Activated naive CD8-positive, alpha-beta T cell treated with anti-CD3 and anti-CD28 coated beads, Interleukin-2, amount 50 U/mL, for 16 hours (primary cell): ENCODE results near the gene NONO.
A peak's percentile ranks its signal among the peaks of the same experiment; 100 is the strongest.
"Not testable (repeated sequence)": the region's sequence is repeated elsewhere in the genome, so short reads cannot be mapped to it uniquely, and the experiment has no call there.

Source experiments
- DNase-seq: peaks from one replicate; pipeline ENCODE4 v3.0.0-alpha.2; 2020; ENCODE audit warnings: low read depth, low spot score

Gene NONO

GRCh38 chrX:71283403-71284143 is at the start of gene NONO:
TSS of gene NONO (plus strand) at chrX:71283635. CDS start at chrX:71290638, 7,003 bp downstream.
- peak; percentile 65 for DNase-seq

DNA sequence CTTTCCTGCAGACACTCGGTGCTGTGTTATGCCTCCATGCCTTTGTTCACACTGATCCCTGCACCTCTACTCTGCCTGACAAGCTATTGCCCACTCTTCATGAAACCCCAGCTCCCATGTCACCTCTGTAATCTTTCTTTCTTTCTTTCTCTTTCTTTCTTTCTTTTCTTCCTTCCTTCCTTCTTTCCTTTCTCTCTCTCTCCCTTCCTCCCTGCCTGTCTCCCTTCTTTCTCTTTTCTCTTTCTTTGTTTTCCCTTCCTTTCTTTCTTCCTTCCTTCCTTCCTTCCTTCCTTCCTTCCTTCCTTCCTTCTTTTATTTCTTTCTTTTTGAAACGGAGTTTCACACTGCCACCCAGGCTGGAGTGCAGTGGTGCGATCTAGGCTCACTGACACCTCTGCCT is 48.0 kb upstream of the NONO start:
- DNase-seq: no peak

DNA sequence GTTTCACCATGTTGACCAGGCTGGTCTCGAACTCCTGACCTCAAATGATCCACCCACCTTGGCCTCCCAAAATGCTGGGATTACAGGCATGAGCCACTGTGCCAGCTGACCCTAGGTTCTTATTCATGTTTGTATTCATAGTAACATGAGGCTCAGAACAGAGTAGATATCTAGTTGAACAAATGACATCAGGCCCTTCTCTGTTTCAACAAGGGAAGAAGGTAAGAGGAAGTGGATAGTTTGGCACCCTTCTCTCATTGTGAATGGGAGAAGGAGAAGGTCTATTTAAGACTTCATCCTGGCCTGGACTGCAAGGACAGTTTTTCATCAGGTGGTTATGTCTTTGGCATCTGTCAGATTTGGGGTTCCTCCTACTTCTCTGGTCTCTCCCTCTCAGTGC is 46.6 kb upstream of the NONO start:
- DNase-seq: no peak

- DNase-seq: no peak
Observed at GRCh38 chrX:71239781-71240180, 43.7 kb upstream of the NONO start.

GRCh38 chrX:71241301-71241700 is 42.1 kb upstream of the NONO start:
- no peak for DNase-seq

DNA sequence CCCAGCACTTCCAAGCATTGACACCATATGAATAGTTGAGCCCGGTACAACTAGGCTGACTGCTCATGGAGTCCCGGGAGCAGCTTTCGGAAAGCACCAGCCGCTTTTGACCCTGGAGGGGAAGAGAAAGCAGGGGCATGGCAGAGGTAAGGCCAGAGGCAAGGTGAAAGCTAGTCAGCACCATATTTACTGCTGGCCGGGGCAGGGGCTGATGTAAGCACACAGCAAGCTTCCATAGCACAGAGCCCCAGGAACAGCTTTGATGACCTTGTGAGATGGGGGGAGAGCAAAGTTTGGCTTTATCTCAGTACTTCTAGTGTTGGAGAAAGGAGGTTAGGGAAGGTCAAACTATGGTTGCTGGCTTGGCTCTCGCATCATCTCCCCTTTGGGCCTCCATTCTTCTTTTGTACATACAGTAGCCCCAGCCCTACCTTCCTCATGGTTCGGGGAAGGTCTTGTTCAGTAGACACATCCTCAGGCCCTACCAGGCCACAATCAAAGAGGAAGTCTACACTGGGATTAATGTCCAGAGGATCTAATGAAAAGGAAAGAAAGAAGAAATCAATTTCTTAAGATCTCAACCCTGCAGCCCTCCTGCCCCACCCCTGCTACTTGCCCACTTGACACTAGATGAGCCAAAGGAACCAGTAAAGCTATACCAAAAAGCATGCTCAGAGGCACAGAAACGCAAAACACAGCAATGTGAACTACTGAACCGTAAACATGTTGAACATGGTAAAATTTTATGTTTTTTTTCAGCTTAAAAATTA is 38.9 kb upstream of the NONO start:
- no peak for DNase-seq

- no peak for DNase-seq
Observed at GRCh38 chrX:71245159-71245558, 38.3 kb upstream of the NONO start.

GRCh38 chrX:71250841-71251240 is 32.6 kb upstream of the NONO start:
- no peak for DNase-seq

DNA sequence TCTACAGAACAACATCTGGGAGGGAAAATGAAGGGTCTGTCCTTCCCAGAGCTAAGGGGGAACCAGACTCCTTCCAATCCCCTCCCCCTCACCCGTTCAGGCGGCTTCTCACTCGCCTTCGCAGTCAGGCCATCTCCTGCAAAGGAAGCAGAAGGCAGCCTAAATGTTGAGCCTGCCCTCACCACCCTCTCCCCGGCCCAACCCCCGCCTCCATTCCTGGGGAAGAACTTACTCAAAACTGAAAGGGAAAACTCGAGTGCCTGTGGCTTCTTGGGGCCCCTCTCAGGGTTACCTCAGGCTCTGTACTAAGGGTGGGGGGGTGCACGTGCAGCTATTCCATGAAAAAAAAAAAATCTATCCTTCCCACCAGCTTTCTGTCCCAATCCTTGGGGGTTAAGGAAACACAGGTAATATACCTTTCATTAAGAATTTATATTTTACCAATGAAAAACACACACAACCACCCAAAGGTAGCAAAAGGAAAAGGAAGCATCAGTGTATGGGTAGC is 31.9 kb upstream of the NONO start:
- DNase-seq: no peak

- no peak for DNase-seq
Observed at GRCh38 chrX:71252221-71252620, 31.2 kb upstream of the NONO start.

GRCh38 chrX:71253253-71254091 is 30.0 kb upstream of the NONO start:
- DNase-seq: no peak

DNA sequence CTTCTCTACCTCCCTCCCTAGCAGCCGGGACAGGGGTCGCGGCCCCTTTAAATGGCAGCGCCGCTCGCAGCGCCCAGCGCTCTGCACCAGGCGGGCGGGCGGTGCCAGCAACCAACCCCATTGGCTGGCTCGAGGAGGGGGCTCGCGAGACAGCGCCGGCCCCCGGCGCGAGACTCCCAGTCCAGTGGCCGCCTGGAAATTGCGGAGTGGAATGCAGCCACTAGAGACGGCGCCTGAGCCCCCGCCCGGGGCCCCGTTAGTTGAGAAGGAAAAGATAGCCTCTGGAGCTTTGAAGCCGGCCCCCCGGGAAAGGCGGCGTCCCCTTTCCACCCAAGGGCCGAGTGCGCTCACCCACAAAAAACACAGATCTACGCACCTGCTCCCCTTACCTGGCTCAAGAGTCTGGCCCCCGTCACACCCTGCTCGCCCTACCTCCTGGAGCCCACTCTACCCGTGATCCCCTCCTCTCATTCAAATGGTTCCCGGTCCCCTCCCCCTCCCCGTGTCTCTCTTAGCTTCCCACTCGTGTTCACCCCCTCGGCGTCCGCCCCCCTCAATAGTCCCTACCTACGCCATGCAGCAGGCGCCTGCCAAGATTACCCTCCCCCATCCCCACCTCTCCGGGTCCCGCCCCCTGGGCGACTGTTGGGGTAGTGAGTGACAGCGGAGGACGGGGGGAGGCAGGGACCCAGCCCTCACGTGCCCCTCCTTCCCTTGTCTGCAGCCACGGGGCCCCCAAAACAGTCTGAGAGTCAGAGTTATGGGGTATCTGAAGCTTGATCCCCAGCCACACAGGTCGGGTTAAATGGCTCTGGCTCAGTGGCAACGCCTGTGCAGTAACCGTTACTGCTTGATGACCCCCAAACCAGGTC is 29.1 kb upstream of the NONO start, which contains the start of gene ZMYM3:
Gene ZMYM3 (minus strand): TSS at position 49 of the 872 bp plus-strand sequence. CDS start 885 bp downstream, outside the sequence.
- peak; percentile 49 for DNase-seq

GRCh38 chrX:71256051-71256450 is 27.4 kb upstream of the NONO start:
- DNase-seq: no peak

DNA sequence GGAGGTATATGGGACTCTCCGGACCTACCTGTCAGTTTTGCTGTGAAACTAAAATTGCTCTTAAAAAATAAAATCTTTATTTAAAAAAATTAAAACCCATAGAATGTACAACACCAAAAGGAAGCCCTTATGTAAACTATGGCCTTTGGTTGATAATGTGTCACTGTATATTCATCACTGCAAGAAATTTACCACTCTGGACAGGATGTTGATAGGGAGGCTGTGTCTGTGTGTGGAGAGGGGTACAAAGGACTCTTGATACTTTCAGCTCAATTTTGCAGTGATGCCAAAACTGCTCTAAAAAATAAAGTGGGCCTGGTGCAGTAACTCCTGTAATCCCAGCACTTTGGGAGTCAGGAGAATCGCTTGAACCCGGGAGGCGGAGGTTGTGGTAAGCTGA is 26.6 kb upstream of the NONO start:
- DNase-seq: no peak

DNA sequence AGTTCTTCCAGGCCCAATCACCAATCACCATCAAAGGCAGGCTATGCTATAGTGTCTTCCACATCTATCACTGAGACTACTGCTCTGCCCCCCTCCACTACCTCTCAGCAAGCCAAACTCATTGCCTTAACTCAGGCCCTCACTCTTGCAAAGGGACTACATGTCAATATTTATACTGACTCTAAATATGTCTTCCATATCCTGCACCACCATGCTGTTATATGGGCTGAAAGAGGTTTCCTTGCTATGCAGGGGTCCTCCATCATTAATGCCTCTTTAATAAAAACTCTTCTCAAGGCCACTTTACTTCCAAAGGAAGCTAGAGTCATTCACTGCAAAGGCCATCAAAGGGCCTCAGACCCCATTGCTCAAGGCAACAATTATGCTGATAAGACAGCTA is 14.8 kb upstream of the NONO start:
- DNase-seq: not testable (repeated sequence)

- DNase-seq: no peak
Observed at GRCh38 chrX:71269801-71270395, 13.5 kb upstream of the NONO start.

DNA sequence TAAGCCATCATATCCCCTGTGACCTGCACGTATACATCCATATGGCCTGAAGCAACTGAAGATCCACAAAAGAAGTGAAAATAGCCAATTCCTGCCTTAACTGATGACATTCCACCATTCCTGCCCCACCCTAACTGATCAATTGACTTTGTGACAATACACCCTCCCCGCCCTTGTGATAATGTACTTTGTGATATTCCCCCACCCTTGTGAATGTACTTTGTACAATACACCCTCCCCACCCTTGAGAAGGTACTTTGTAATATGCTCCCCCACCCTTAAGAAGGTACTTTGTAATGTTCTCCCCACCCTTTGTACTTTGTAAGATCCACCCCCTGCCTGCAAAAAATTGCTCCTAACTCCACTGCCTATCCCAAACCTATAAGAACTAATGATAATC is 11.1 kb upstream of the NONO start:
- not testable (repeated sequence) for DNase-seq

DNA sequence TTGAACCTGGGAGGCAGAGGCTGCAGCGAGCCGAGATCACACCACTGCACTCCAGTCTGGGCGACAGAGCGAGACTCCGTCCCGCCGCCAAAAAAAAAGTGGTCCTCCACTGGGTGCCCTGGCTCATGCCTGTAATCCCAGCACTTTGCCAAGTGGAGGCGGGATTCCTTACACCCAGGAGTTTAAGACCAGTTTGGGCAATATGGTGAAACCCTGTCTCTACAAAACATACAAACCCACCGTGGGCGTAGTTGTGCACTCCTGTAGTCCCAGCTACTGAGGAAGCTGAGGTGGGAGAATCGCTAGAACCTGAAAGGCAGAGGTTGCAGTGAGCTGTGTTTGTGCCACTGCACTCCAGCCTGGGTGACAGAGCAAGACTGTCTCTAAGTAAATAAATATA is 2.1 kb upstream of the NONO start:
- not testable (repeated sequence) for DNase-seq

DNA sequence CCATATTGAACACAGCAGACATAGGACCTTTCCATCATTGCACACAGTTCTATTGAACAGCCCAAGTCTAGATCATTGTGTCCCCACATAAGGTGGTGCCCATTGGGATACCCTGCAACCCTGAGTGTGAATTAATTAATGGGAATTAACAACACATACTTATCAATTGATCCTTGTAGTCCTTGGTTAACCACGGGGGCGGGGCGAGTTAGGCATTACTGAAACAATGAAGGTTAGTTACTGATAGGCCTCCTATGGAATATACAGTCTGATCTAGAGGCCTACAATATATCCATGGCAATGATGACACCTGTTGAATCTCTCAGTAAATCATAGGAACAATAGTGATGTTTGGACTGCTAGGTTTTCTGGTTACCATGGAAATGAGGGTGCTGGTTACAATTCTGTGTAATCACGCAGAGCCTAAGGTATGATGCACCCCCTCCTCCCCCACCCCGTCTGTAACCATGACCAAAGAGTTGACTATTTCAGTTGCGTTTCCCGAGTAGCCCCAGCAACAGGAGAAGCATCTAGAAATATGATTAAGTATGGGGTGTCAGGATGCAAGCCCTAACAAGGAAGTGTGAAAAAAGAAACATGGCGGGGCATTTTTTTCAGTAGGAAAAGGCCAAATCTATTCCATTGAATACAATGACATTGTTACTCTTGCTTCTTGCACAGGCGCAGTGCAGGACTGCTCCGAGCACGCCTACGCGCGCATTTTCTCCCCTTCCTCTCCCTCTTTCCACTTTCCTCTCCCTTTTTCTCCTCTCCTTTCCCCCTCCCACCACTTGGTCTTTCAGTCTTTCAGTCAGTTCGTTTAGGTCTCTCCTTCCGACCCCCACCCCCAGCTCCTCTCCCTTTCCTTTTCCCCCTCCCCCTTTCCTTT is 677 bp upstream of the NONO start:
- DNase-seq: peak; percentile 2
